ENCODE data around the gene SFXN3. TPM values are rescaled to one million over a fixed set of nuclear protein-coding genes. Genes with fewer than 3 reads are reported as not detected.

SFXN3 gene
- total and polyA plus RNA-seq, 2 of the 13 experiments (the other 11 are each of a cell fraction or from before 2014, with no cell fraction given), result 16.8 to 71.5 TPM

DNA sequence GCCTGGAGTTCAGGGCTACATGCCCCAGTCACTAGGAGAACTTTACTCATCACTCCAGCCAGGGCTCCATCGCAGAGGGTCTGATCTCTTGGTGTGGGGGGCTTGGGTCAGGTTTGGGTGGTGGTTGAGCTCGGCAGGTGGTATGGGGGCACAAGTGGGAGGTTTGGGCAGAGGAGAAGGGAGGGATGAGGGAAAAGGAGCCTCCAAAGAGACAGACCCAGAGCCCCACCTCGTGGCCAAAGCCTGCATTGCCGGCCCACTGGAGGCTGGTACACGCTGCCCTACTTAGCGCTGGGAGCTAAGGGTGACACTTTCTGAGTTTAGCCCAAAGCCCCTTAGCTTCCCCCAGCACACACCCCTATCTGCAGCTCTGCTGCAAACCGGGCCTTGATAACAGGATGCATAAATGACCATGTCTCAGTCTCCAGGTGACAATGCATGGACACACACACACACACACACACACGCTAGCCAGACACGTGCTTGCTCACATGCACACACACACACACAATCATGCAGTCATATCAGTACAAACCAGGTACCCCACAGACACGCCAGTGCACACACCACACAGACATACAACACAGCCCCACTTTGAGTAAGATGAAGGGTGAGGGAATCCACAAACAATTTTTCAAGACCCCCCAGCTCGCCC lies 16.7 kb upstream of the SFXN3 start (continued):
- TF ChIP-seq DBP (CRISPR knock-in tag; IDR thresholded peaks at IDR 0.05; ENCODE audit: not compliant biosample characterization) (no peak), ZSCAN31 (CRISPR knock-in tag; IDR thresholded peaks at IDR 0.05; ENCODE audit: low read depth) (no peak), USF2 (IDR thresholded peaks at IDR 0.05; ENCODE audit: low read depth, low read length) (no peak), USF2 (CRISPR knock-in tag; IDR thresholded peaks at IDR 0.05; ENCODE audit: borderline replicate concordance) (no peak), IKZF4 (CRISPR knock-in tag; IDR thresholded peaks at IDR 0.05; ENCODE audit: borderline replicate concordance, low read depth, not compliant biosample characterization) (no peak), HMGXB4 (CRISPR knock-in tag; IDR thresholded peaks at IDR 0.05; ENCODE audit: borderline replicate concordance in 1 of 2, low read depth in 1 of 2) (no peak), RELA (CRISPR knock-in tag; IDR thresholded peaks at IDR 0.05) (no peak), PCBP1 (IDR thresholded peaks at IDR 0.05; ENCODE audit: borderline replicate concordance, low read depth, low read length) (0 out of 2 replicates have a peak, but pooled peaks have one; percentile 46), RARG (CRISPR knock-in tag; IDR thresholded peaks at IDR 0.05; ENCODE audit: low read depth) (no peak), ZNF772 (CRISPR knock-in tag; IDR thresholded peaks at IDR 0.05) (no peak), NCOA1 (CRISPR knock-in tag; IDR thresholded peaks at IDR 0.05) (no peak), ZKSCAN1 (IDR thresholded peaks at IDR 0.05; ENCODE audit: low read length) (peak; percentile 58), KLF15 (CRISPR knock-in tag; IDR thresholded peaks at IDR 0.05; ENCODE audit: borderline replicate concordance) (no peak), ZNF430 (CRISPR knock-in tag; IDR thresholded peaks at IDR 0.05) (no peak), MYC (CRISPR knock-in tag; IDR thresholded peaks at IDR 0.05; ENCODE audit: borderline replicate concordance) (peak; percentile 15; the same call in 1 of the 2 replicates), KLF9 (CRISPR knock-in tag; IDR thresholded peaks at IDR 0.05; ENCODE audit: low read depth) (no peak)
- TF ChIP-seq, protein P1, sequence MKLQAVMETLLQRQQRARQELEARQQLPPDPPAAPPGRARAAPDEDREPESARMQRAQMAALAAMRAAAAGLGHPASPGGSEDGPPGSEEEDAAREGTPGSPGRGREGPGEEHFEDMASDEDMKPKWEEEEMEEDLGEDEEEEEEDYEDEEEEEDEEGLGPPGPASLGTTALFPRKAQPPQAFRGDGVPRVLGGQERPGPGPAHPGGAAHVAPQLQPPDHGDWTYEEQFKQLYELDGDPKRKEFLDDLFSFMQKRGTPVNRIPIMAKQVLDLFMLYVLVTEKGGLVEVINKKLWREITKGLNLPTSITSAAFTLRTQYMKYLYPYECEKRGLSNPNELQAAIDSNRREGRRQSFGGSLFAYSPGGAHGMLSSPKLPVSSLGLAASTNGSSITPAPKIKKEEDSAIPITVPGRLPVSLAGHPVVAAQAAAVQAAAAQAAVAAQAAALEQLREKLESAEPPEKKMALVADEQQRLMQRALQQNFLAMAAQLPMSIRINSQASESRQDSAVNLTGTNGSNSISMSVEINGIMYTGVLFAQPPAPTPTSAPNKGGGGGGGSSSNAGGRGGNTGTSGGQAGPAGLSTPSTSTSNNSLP (IDR thresholded peaks at IDR 0.05; ENCODE audit: low read depth, low read length), result no peak
- TF ChIP-seq, protein P2, sequence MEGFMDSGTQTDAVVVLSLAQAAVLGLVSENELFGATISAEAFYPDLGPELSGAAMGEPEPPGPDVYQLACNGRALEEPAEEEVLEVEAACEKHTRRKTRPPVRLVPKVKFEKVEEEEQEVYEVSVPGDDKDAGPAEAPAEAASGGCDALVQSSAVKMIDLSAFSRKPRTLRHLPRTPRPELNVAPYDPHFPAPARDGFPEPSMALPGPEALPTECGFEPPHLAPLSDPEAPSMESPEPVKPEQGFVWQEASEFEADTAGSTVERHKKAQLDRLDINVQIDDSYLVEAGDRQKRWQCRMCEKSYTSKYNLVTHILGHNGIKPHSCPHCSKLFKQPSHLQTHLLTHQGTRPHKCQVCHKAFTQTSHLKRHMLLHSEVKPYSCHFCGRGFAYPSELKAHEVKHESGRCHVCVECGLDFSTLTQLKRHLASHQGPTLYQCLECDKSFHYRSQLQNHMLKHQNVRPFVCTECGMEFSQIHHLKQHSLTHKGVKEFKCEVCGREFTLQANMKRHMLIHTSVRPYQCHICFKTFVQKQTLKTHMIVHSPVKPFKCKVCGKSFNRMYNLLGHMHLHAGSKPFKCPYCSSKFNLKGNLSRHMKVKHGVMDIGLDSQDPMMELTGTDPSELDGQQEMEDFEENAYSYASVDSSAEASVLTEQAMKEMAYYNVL (CRISPR knock-in tag; IDR thresholded peaks at IDR 0.05; ENCODE audit: borderline replicate concordance), result peak; percentile 28; the same call in 1 of the 2 replicates
